SK-N-MC (cell line): ENCODE measurements around the gene LCN15.

Experiments
- EZH2 ChIP-seq: fragments of 200-600 bp; sonication (generic); IDR thresholded peaks from one replicate; pipeline ENCODE4 v1.6.1; 2017; ENCODE audit warnings: antibody characterized with exemption
- POLR2AphosphoS5 ChIP-seq: IDR thresholded peaks from 2 replicates; pipeline ENCODE4 v1.6.1; 2012; ENCODE audit warnings: mild to moderate bottlenecking, low read depth, low read length, borderline replicate concordance

DNA sequence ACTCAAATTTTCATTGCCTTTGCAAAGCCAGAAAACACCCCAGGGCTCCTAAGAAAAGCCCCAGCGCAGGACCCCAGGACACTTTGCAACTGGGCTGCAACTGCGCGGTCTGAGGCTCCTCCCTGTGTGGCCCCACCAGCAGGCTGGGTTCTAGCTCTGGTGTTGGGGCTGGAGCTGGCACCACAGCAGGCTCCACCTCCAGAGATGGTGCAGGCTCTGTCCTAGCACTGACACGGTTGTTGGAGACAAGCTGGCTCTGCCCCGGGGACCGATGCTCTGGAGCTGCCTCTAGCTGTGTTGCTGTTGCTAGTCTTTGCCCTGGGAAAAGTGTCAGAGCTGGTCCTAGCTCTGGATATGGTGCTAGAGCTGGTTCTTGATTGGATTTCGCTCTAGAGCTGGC is 35.2 kb downstream of the LCN15 start:
- TF ChIP-seq POLR2AphosphoS5 = 0 out of 2 replicates have a peak, but pooled peaks have one; percentile 42
- no peak for TF ChIP-seq EZH2
